Fibroblast of peridontal ligament (primary cell): ENCODE measurements around the gene ZBTB38.

Experiments
- DNase-seq: peaks from one replicate; pipeline ENCODE4 v3.0.0-alpha.2; 2010; ENCODE audit errors: extremely low read depth

Gene ZBTB38

DNA sequence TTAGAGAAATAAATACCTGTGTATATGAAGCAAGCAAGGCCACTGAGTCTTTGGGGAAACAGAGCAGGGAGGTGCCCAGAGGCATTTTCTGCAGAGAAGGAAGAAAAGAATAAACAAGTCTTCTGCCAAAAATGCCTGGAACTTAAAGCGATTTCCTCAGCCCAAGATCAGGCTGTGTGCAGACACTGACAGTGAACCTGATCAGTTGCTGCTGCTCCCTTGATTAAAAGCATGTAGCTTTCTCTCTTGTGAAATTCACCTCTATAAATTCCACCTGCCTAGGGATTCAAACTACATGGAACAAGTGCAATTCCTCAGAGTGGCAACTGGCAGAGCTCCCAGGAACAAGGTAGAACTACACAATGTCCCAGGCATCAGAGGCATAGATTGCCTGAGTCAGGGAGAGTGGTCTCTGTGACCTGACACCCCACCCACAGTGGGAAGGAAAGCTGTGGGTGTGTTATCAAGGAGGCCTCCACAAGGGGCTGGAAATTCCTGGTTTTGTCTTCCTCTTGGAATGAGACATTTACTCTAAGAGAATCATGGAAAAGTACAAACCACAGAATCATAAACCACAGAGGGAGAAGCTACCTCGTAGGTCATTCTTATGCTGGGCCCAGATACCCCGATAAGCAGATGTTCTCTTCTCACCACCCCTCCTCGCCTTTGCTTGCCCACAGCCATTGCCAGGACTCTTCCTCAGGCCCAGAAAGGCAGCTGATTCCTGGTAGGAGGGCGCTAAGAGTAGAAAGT is 1.8 kb upstream of the ZBTB38 start:
- DNase-seq = peak; percentile 91

DNA sequence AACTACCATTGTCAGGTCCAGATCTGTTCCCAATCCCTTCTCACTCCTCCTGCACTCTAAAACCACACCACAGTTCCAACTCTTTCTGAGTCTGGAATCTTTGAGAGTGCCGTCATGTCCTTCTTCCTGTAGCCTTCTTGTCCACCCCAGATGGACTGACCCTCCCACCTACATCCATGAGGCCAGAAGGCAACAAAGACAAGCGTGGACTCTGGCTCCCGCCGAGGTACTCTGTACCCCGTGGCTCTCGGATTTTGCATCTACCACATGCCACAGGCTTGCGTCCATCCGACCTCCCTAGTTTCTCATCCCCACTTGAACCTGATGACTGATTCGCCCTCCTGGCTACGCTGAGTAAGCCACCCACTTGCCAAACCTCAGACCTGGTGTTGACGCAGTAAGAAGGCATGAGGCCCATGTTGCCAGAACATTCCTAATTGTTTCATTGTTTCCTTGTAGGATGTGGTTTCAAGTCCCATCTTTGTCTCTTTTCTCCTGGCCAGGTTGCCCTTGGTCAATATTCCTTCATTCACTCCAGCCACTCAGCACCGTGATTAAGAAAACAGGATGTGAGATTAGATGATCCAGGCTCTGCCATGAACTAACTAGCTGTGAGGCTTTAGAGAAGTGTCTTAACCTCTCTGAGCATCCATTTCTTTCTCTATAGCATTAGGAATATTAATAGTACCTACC is 1.1 kb upstream of the ZBTB38 start:
- peak; percentile 99 for DNase-seq

DNA sequence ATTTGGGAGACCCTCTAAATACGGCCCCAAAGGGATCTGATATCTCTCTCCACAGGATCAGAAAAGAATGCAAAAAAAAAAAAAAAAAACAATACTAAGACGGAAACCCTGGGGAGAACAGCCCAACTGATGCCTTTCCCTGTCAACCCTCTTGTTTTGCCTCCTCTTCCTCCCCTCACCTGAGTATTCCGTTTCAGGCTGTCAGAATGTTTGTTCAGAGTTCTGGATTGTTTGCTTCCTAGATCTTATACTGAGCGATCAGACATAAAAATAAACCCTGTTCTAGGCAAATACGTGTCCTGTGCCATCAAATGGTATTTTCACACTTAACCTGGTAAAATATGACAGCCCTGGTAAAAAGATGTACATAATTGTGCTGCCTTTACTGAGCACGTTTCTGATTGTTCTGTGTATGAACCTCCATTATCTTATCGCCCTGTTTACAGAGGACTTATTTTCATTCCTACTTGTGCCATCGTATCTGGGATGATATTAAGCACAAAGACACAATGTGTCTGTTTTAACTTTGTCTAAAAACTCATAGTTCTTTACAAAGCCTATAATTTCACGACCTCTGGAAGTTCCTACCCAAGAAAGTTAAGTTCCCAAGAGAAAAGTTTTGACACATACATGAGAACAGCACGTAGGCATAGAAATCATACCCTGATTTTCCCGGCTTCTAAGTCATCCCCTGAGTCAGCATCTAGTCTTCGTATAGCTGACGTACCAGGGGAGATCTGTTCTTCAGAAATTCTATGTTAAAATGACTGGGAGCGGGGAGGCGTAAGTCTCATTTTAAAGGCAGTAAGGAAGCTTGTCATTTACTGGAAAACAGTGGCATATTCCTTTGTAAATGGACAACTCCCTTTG is 856 bp downstream of the ZBTB38 start:
- peak; percentile 95 for DNase-seq

DNA sequence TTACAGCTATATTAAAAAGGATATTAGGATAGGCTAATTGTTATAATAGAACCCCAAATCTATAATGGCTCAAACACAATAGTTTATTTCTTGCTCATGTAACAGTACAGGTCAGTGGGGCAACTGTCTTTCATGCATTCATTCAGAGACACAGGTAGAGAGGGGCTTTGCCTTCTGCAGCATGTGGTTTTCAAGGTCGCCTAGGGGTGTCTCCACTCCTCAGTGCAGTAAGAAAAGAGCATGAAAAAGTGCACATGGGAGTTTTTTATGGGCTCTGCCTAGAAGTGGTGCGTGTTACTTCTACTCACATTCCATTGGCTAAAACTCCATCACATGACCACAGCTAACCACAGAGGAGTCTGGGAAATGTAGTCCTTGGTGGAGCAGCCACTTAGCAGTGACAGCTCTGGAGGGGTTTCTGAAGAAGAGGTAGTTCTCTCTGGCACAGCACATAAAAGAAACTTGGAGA is 1.8 kb downstream of the ZBTB38 start:
- peak; percentile 92 for DNase-seq

DNA sequence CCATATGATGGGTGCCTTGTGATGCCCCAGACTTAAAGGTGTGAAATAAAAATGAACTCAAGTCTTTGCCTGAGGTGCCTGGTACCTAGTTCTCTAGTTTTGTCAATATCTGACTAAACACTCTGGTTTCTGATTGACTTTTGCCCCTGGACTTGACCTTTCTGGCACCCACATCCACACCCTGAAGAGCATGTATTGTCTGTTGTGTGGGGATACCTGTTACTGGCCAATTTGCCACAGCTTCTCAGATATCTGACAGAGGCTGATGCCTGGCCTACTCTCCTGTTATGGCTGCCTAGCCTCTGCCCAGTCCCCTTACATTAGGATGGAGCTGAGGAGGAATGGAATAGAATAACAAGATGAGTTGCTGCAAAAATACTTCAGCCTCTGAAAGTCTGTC is 3.6 kb downstream of the ZBTB38 start:
- DNase-seq = no peak

DNA sequence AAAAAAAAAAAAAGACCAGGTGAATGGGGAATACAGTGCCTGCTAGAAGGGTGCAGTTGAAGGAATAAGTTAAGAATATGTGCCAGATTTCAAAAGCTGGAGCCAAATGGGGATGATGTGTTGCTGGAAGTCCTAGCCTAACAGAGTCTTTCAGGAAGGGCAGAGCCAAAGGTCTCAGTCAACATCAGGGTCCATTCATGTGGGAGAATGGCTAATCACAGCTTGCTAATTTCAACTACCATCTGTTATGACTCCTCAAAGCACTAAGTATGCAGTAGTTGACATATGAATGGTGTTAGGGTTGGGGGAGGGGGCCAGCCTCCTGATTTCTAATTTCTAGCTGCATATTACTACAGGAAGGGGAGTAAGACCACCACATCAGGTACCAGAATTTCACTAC is 4.4 kb downstream of the ZBTB38 start:
- DNase-seq = no peak

DNA sequence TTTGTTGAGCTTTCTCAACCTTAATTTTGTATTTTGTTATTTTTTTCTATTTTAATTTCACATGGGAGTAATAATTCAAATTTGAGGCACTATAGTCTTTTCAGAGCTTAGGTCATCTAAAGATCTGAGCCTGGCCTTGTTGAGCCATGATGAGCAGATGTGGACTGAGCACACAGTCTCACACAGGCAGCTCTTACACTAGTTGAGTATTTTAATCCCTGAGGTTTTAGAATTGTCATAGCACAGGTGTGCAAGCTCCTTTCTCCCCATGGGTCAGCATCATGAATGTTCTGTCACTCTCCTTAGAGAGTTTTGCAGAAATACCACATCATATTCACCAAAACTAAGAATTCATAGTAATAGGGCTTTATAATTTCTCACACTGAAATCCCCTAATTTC is 4.9 kb downstream of the ZBTB38 start:
- no peak for DNase-seq

DNA sequence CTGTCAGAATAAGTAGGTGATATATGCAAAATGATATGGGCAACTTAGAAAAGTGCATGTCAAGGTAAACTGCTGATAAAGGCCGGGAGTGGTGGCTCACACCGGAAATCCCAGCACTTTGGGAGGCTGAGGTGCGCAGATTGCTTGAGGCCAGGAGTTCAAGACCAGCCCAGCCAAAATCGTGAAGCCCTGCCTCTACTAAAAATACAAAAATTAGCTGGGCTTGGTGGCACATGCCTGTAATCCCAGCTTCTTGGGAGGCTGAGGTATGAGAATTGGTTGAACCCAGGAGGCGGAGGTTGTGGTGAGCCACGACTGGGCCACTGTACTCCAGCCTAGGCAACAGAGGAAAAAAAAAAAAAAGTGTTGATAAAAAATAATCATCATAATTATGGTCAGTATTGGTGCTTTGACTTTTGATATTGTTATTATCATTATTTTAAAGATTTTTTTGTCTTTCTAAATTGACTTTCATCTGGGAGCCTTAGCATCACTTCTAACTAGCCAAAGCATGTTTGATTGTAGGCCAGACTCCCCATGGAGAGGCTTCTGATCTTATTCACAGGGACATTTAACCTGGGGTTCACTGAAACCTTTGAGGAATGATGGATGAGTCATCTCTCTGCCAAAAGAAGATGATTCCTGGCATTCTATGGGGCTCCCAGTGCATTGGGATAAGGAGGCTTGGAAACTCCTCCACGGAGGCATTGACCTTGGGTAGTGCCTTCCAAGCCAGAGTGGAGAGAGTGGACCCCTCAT is 5.6 kb downstream of the ZBTB38 start:
- DNase-seq = no peak

DNA sequence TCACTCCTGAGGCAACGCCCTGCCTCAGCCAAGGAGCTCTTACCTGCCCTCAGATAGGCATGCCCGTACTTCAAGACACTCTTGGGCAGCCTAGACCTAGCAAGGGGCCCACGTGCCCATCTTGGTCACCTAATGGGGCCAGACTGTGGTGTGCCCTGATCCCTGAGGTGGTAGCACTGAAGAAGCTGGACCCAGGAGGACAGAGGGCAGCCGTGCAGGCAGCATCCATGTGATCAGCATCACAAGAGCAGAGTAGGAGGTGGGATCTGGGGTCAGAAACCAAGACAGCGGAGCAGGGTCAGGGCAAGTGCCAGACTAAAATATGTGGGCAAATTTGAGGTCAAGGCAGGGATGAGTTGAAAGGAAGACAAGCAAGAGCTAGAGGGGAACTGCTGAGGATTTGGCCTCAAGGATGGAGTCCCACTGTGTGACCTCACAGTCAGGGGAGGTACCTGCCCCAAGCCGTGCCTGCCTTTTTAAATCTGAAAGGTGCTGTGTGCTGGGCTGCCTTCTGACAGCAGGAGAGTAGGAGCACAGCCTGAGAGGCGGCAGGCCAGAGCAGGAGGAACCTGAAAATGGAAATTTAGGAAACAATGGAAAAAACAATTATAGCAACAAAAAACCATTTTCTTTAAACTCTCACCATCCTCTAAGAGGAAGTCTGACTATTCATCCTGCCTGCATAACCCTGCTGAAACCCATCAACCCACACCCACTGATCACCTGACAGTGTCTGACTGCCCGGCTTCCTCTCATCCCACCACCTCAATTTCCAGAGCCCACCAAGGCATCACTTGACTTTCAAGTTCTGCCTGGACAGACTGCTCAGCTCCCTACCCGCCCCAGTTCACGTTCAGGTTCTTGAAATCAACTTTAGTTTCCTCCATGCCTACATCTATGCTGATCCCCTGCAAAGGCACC is 7.3 kb downstream of the ZBTB38 start:
- DNase-seq = no peak

DNA sequence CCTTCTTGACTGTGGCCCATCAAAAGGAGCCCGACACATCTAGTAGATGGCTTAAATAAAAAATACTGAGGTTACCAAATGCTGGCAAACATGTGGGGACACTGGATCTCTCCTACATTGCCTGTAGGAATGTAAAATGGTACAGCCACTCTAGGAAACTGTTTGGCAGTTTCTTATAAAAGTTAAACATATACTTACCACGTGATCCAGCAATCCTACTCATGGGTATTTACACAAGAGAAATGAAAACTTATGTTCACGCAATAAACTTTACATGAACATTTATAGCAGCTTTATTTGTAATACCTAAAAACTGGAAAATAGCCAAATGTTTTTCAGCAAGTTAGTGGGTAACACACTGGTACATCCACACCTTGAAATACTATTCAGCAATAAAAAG is 9.1 kb downstream of the ZBTB38 start:
- DNase-seq = no peak

DNA sequence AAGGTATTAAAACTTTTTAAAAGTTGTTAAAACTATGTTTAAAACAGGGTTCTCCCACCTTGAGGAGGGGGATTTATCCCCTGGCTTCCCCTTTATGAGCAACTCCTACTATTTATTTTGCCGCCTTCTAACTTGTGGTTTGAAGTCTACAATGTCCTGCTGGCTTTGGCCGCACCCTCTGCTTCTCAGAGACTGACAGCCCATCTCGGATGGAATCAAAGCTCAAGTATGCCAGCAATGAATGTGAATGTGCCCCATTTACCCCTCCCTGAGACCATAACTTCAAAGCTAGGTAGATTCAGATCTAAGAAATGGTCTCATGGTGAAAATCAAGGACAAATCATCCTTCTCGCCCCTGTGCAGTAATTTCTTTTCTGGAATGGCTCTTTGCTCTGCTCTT is 10.3 kb downstream of the ZBTB38 start:
- no peak for DNase-seq

DNA sequence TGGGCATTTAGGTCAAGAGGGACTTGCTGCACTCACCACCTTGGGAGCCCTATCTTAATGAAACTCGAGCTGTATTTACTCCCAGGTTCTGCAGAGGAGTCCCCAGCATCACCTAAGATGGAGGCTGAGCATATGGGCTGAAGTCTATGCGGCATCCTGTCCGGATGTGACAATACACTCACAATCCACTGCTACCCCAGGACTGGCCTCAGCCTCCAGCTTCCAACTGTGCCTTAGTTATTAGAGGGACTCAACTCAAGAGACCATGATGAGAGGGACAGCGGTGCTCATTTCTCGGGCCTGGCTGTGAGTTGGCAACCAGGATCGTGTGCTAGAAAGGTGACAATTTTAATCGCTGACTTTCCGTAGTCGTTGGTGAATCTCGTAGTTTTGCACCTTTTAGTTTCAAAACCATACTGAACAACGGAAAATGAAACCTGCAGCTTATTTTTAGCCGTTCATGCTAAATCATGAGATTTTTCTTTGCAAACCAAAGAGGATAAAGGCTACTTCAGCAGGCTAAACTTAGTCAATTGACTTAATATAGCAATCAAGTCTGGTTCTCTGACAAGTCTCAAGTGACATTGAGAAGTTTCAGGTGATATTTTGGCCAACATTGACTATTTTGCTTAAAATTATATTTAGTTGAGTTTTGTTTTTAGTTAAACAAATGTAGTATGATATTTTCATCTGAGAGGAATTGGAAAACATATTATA is 11.1 kb downstream of the ZBTB38 start:
- DNase-seq = no peak

DNA sequence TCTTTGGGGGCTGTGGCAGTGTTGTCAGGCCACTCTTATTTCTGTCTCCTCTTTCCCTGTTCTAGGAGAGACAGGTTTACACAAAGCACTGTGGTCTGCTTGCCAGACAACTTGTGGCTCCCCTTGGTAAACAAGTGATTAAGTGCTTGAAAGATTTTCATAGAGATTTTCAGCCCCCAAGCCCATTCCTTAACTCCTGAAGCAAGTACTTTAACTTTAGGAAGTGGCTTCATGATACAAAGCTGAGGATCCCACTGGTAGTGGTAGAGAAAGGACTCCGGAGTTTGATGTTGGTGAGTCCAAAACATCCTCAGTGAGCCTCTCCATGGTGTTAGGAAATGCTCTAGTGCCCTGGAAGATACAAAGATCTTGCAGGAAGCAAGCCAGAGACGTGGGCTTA is 12.0 kb downstream of the ZBTB38 start:
- DNase-seq = no peak

DNA sequence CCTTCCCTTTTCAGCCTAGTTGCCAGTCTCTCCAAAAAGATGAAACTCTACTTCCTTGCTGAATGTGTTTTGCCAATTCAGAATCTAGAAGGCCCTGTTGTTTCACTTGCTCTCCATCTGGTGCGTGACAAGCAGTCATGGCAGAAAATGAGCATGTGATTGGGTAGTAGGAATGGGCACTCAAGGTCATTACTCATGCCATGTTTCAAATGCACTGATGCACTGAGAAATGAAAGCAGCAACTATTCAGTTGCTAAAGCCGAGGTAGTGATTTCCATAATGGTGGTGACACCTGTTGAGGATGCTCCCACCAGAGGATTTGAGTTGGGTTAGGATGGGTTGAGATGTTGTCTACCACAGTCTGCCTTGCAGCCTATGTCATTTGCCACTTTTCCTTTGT is 12.7 kb downstream of the ZBTB38 start:
- DNase-seq = no peak

DNA sequence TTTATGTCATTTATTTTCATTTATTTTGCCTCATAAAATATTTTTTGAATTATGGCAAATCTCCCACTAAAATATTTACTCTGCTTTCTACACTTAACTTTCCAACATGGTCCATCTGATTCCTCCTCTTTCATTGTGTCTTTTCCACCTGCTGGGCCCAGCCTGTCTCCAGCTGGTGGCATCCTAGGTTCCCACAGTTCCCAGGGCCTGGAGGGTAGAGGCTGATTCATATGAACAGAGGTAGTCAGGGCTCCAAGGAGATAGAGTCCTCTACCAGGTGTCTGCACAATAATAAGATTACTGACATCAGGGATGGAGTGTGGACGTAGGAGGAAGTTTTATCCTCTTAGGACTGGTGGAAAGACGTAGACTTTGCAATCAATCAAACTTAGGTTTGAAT is 14.3 kb downstream of the ZBTB38 start:
- DNase-seq = no peak

DNA sequence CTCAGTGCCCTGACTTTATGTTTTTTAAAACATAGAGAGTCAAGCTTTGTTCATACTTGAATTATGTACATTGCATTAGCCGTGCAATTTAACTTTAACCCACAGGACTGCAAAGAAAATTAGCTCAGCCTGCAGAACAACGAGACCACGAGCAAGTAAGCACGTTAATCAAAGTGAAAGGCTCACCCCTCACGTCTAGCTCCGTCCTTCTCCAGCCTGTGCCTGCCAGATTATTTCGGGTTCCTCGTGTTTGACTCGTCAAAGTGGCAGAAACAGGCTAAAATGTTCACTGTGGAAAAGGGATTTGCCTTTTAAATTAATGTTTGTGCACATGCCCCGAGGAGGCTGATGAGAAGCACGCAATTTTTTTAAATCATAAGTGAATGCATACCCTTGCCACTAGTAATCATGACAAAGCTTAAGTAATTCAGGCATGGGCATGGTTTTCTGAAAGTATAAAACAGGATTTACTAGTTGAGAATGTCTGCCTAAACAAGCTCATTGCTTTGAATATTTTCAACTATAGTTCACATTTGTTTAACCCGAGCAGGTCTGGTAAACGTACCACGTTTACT is 15.3 kb downstream of the ZBTB38 start:
- peak; percentile 69 for DNase-seq

DNA sequence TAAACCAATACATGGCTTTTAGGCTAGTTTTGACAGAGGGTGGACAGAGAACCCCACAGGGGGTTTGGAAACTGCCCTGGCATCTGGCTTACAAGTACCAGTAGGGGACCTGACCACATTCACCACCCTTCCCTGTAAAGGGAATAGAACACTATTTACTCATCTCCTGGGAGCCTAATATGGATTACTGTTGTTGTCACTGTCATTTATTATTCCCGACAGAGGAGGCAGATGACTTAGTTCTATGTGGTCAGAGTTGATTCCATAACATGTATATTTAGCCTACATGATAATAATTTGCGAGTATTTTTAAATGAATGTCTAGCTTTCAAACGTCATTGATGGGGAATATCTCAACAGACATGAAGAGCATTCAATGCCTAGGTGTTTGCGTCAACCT is 15.9 kb downstream of the ZBTB38 start:
- no peak for DNase-seq

DNA sequence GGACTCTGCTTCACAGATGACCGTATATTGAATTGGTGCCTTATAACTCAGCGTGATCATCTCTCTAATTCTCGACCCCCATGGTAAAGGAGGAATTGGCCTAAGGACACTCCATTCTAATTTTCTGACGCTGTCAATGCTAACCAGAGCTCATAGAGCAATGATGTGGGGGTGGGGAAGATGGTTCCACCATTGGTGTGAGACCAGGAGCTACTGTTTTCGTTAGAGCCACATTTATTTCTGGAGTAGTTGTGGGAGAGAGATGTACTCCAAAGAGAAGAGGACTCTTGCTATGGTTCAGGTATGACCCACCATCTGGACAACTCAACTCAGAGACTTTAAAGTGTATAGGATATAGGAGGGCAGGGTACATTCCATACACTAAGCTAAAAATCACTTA is 16.3 kb downstream of the ZBTB38 start:
- DNase-seq = no peak

DNA sequence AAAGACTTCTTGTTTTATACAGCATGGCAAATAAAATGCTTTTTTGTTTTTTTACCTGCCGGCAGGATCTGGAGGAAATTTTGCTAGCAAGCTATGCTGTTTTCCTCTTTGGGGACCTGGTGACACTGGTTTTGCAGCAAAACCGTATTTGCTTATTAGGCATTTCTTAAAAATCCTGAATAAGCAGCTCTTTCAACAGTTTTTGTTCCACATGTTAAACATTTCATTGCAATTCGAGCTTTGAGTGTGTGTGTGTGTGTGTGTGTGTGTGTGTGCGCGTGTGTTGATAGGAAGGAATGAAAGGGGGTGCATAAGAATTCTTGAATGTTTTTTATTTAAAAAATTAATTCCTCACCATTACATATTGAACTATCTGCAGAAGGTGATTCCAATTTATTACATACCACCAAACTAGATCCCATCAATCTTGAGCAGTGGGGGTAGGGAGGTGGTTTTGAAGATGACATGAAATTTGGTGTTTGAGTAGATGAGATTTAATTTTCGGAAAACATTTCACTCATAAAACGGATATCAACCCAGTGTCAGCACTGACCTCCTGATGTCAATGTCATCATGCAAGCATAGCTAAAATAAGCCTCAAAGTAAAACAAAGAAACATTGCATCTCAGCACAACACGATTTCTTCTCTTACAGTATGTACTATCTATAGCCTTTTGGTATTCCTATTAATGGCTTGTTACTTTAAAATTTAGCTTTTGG is 17.3 kb downstream of the ZBTB38 start:
- DNase-seq = peak; percentile 62
